Measurements from ENCODE around the gene CFAP47.
"Not testable (repeated sequence)": the region's sequence is repeated elsewhere in the genome, so short reads cannot be mapped to it uniquely, and the experiment has no call there.

CFAP47 gene

GRCh38 chrX:36035550-36035949 lies 116.0 kb downstream of the CFAP47 start:
- TF ChIP-seq, protein P1, sequence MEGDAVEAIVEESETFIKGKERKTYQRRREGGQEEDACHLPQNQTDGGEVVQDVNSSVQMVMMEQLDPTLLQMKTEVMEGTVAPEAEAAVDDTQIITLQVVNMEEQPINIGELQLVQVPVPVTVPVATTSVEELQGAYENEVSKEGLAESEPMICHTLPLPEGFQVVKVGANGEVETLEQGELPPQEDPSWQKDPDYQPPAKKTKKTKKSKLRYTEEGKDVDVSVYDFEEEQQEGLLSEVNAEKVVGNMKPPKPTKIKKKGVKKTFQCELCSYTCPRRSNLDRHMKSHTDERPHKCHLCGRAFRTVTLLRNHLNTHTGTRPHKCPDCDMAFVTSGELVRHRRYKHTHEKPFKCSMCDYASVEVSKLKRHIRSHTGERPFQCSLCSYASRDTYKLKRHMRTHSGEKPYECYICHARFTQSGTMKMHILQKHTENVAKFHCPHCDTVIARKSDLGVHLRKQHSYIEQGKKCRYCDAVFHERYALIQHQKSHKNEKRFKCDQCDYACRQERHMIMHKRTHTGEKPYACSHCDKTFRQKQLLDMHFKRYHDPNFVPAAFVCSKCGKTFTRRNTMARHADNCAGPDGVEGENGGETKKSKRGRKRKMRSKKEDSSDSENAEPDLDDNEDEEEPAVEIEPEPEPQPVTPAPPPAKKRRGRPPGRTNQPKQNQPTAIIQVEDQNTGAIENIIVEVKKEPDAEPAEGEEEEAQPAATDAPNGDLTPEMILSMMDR (IDR thresholded peaks at IDR 0.05; ENCODE audit: insufficient read depth, low read length, missing control alignments): no peak
- H3K4me3 ChIP-seq (ENCODE audit: low read depth, low read length): no peak overlapping the region
- CTCF ChIA-PET: no interaction called here
- POLR2A ChIA-PET: no interaction called here
- DNase-seq (ENCODE audit: low read depth, low spot score): no peak

- no peak overlapping the region for H3K4me3 ChIP-seq (ENCODE audit: low read depth, low read length)
- POLR2A ChIA-PET: no interaction called here
- CTCF ChIA-PET: no interaction called here
- TF ChIP-seq, protein P1 (IDR thresholded peaks at IDR 0.05; ENCODE audit: insufficient read depth, low read length, missing control alignments): no peak
- no peak for DNase-seq (ENCODE audit: low read depth, low spot score)
Measured at GRCh38 chrX:36062778-36063177, 143.2 kb downstream of the CFAP47 start.

GRCh38 chrX:36071061-36071460 lies 151.5 kb downstream of the CFAP47 start:
- DNase-seq (ENCODE audit: low read depth, low spot score): no peak
- CTCF ChIA-PET: no interaction called here
- H3K4me3 ChIP-seq (ENCODE audit: low read depth, low read length): no peak overlapping the region
- TF ChIP-seq, protein P1 (IDR thresholded peaks at IDR 0.05; ENCODE audit: insufficient read depth, low read length, missing control alignments): no peak
- POLR2A ChIA-PET: no interaction called here

- DNase-seq (ENCODE audit: low read depth, low spot score); POLR2A ChIA-PET; H3K4me3 ChIP-seq (ENCODE audit: low read depth, low read length); CTCF ChIA-PET: not testable (repeated sequence)
Measured at GRCh38 chrX:36075009-36075408, 155.5 kb downstream of the CFAP47 start.

- DNase-seq (ENCODE audit: low read depth, low spot score): no peak
- CTCF ChIA-PET: no interaction called here
- TF ChIP-seq, protein P1 (IDR thresholded peaks at IDR 0.05; ENCODE audit: insufficient read depth, low read length, missing control alignments): no peak
Measured at GRCh38 chrX:36083256-36083655, 163.7 kb downstream of the CFAP47 start.

DNA sequence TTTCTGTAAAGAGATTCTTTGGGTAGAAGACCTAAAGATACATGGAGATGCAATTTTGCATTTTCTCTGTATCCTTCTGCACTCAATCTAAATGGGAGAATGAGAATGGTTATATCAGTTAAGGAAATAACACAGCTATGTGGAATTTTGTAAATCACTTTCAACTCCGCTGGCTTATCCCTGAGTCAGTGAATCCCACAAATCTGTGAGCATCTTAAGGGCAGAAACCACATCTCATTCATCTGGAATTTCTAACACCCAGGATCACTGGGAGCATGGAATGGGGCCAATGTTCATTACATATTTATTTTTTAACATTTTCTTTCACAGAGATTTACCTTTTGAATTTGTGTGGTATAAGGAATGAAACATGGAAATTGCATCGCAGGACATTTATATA lies 167.8 kb downstream of the CFAP47 start:
- TF ChIP-seq, protein P1 (IDR thresholded peaks at IDR 0.05; ENCODE audit: insufficient read depth, low read length, missing control alignments): no peak
- DNase-seq (ENCODE audit: low read depth, low spot score): no peak
- POLR2A ChIA-PET: no interaction called here
- H3K4me3 ChIP-seq (ENCODE audit: low read depth, low read length): no peak overlapping the region
- CTCF ChIA-PET: no interaction called here

More at GRCh38 chrX:36083256-36083655, 163.7 kb downstream of the CFAP47 start:
- POLR2A ChIA-PET: no interaction called here
- H3K4me3 ChIP-seq (ENCODE audit: low read depth, low read length): no peak overlapping the region

- DNase-seq (ENCODE audit: low read depth, low spot score); H3K4me3 ChIP-seq (ENCODE audit: low read depth, low read length); CTCF ChIA-PET; POLR2A ChIA-PET: not testable (repeated sequence)
Measured at GRCh38 chrX:36088939-36089338, 169.4 kb downstream of the CFAP47 start.

- ChIA-PET POLR2A (no interaction called here), CTCF (no interaction called here)
Measured at GRCh38 chrX:36102425-36102824, 182.9 kb downstream of the CFAP47 start.

More at GRCh38 chrX:36102425-36102824, 182.9 kb downstream of the CFAP47 start:
- TF ChIP-seq, protein P1 (IDR thresholded peaks at IDR 0.05; ENCODE audit: insufficient read depth, low read length, missing control alignments): no peak
- no peak overlapping the region for H3K4me3 ChIP-seq (ENCODE audit: low read depth, low read length)
- DNase-seq (ENCODE audit: low read depth, low spot score): no peak

All from AG04449 (cell line).